GM12872 (cell line): ENCODE data around the gene GBP4.

Source experiments
- CTCF ChIP-seq: IDR thresholded peaks from 3 replicates; pipeline ENCODE4 v1.5.1; 2011; ENCODE audit warnings: low read depth, mild to moderate bottlenecking, low read length, moderate library complexity; ENCODE audit not compliant: insufficient read depth

Gene GBP4

GRCh38 chr1:89179343-89179742, 19.4 kb downstream of the GBP4 start:
- no peak for TF ChIP-seq CTCF

GRCh38 chr1:89176971-89177370, 21.8 kb downstream of the GBP4 start:
- TF ChIP-seq CTCF, result no peak

GRCh38 chr1:89175601-89176256, 23.0 kb downstream of the GBP4 start, which contains the start of gene GBP7:
GBP7 (minus strand) TSS chr1:89176003; CDS start chr1:89171935, 4,068 bp downstream.
- no peak for TF ChIP-seq CTCF

GRCh38 chr1:89174491-89174890, 24.3 kb downstream of the GBP4 start:
- no peak for TF ChIP-seq CTCF

GRCh38 chr1:89172468-89173143, 26.1 kb downstream of the GBP4 start:
- no peak for TF ChIP-seq CTCF

- no peak for TF ChIP-seq CTCF
Observed at GRCh38 chr1:89171067-89171438, 27.7 kb downstream of the GBP4 start.

- TF ChIP-seq CTCF, result no peak
Observed at GRCh38 chr1:89170170-89171066, 28.3 kb downstream of the GBP4 start.
